AG09309 (cell line): ENCODE data around the gene CHRNG.

Source experiments
- DNase-seq: peaks from one replicate; pipeline ENCODE4 v3.0.0-alpha.2; 2010; ENCODE audit warnings: low read depth
- H3K4me3 ChIP-seq: 2 replicates; pipeline ENCODE4 v1.5.1; 2011; ENCODE audit warnings: mild to moderate bottlenecking, low read depth, low read length, moderate library complexity; ENCODE audit not compliant: control insufficient read depth
- TF ChIP-seq, protein P1 (sequence below): IDR thresholded peaks from 2 replicates; pipeline ENCODE4 v1.5.1; 2011; ENCODE audit warnings: mild to moderate bottlenecking, low read depth, low read length, inconsistent platforms; ENCODE audit not compliant: insufficient read depth, control insufficient read depth; ENCODE audit errors: missing control alignments

The CHRNG gene, protein sequence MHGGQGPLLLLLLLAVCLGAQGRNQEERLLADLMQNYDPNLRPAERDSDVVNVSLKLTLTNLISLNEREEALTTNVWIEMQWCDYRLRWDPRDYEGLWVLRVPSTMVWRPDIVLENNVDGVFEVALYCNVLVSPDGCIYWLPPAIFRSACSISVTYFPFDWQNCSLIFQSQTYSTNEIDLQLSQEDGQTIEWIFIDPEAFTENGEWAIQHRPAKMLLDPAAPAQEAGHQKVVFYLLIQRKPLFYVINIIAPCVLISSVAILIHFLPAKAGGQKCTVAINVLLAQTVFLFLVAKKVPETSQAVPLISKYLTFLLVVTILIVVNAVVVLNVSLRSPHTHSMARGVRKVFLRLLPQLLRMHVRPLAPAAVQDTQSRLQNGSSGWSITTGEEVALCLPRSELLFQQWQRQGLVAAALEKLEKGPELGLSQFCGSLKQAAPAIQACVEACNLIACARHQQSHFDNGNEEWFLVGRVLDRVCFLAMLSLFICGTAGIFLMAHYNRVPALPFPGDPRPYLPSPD

DNA sequence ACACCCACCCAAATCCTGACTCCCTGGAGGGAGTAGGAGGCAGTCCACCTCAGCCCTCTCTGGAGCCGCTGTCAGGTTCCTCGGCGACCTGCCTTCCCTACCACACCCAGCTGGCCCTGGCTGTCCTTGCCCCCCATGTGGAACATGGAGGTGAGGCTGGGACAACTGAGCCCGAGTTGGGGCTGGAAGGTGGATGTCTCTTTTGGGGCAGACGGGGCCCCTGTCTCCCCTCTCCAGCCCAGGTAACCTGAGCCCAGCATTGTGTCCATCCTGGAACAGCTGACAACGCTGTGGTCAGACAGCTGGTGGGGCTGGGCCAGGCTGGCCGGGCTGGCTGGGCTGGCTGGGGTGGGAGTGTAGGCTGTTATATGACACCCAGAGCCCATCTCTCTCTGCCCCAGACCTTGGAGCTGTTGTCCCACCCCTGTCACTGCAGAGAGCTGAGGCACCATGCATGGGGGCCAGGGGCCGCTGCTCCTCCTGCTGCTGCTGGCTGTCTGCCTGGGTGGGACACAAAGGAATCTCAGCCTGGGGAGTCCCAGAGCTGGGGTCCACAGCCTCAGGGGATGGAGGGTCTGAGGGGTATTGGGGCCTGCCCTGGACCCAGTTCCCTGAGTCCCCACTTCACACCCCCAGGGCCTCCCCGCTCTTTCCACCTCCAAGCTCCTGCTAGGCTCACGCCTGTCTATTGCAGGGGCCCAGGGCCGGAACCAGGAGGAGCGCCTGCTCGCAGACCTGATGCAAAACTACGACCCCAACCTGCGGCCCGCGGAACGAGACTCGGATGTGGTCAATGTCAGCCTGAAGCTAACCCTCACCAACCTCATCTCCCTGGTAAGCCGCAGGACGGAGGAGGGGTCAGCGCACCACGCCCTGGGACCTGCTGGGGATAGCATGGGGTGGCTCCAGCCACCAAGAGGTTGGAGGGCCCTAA, at the start of gene CHRNG:
Gene CHRNG (plus strand): TSS at position 395 of the 934 bp plus-strand sequence. CDS start 56 bp downstream, at position 451.
- DNase-seq: no peak
- no peak within 1 kb of the TSS for H3K4me3 ChIP-seq
- TF ChIP-seq, protein P1, sequence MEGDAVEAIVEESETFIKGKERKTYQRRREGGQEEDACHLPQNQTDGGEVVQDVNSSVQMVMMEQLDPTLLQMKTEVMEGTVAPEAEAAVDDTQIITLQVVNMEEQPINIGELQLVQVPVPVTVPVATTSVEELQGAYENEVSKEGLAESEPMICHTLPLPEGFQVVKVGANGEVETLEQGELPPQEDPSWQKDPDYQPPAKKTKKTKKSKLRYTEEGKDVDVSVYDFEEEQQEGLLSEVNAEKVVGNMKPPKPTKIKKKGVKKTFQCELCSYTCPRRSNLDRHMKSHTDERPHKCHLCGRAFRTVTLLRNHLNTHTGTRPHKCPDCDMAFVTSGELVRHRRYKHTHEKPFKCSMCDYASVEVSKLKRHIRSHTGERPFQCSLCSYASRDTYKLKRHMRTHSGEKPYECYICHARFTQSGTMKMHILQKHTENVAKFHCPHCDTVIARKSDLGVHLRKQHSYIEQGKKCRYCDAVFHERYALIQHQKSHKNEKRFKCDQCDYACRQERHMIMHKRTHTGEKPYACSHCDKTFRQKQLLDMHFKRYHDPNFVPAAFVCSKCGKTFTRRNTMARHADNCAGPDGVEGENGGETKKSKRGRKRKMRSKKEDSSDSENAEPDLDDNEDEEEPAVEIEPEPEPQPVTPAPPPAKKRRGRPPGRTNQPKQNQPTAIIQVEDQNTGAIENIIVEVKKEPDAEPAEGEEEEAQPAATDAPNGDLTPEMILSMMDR: no peak

GRCh38 chr2:232490221-232491138, 49.0 kb upstream of the CHRNG start:
- H3K4me3 ChIP-seq: no peak overlapping the region
- TF ChIP-seq, protein P1: no peak
- no peak for DNase-seq

DNA sequence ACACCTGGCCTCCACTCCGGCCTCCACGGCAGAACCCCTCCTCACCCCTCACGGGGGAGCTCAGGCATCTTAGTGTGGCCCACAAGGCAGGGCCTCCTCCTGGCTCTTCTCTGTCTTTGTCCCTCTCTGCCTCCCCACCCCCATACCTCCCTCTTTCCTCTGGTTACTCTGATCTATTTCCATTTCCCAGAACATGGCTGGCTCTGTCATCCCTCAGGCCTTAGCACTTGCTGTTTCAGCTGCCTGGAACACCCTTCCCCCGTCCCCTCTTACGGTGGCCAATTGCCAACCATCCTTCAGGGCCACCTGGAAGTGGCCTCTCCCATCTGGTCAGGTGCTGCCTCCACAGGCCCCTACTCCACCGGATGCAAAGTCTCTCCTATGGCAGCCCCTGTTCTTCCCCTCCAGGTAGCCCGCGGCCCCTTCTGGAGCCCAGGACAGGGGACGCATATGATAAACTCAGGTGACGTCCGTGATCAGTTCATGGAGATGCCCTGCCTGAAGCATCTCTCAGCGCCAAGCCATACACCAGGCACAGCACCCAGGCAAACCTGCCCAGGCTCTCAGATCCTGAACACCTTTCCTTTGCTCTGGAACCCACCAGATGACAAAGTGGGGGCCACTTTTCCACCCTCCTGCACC, 48.2 kb upstream of the CHRNG start:
- no peak for DNase-seq
- TF ChIP-seq, protein P1: no peak
- H3K4me3 ChIP-seq: no peak overlapping the region

- TF ChIP-seq, protein P1: no peak
- no peak overlapping the region for H3K4me3 ChIP-seq
- no peak for DNase-seq
These were observed 47.1 kb upstream of the CHRNG start for GRCh38 chr2:232492236-232492848.

GRCh38 chr2:232492963-232493700, 46.4 kb upstream of the CHRNG start:
- no peak overlapping the region for H3K4me3 ChIP-seq
- TF ChIP-seq, protein P1: no peak
- no peak for DNase-seq
